Measurements from ENCODE around the gene GCC1.

GCC1 gene

DNA sequence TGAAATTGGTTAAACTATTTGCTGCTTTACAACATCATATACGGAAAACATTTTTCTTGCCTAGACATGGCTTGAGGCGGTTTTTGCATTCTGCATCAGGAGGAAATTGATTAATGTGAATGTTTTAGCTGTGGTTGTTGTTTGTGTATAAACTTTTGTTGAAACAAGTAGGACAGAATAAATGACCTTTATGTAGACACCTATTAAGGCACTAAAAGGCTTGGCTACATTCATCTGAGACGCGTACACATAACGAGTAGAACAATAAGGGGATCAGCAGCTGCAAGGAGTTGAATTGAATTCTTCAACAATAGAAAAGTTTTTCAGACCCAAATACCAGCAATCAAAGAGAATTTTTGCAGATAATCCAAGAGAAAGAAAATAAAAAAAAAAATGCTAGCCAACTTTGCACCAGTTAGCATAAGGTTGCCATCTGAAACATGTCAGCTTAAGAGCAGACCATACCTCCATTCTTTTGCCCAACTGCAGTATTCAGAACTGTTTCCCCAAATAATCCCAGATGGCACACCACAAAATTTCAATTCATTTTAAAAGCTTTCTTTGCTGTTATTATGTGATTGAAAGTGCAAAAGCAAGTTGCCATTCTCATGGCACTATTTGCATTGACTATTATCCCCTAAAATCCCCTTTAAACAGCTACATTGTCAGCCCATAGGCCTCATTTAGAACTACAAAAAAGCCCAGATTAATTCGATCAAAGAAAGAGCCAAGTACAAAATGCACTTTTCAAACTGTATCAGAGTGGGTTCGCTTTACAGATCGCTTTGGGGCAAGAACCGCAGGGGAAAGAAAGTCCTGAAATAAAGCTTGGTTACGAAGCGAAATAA lies 49.6 kb downstream of the GCC1 start:
- no peak for DNase-seq

DNA sequence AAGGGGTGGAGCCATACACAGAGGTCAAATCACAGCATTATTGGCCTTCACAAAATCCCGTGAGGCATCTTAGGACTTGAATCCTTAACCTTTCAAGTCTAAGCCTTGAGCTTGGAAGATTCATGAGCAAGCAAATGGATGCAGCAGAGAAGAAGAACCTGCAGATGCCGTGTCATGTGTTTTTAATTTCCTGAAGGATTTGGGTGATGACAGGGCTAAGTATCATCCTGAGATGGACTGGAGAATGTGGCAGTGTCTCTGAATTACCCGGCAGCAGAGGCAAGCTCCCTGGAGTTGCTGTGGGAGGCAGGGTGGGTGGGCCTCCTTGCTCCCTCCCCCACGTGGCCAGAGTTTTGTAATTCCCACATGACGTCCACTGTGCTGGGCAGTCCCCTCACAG lies 50.8 kb downstream of the GCC1 start:
- no peak for DNase-seq

DNA sequence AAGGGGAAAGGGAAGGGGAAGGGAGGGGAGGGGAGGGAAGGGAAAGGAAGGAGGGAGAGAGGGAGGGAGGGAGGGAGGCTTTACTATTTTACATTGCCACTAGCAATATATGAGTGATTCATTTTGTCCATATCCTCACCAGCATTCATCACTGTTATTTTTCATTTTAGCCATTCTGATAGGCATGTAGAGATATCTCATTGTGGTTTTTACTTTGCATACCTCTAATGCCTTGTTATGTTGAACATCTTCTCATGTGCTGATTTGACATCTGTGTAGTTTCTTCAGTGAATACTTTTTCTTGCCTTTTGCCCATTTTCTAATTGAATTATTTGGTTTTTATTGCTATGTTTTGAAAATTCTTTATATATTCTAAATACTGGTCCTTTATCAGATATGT lies 52.7 kb downstream of the GCC1 start:
- DNase-seq: no peak

DNA sequence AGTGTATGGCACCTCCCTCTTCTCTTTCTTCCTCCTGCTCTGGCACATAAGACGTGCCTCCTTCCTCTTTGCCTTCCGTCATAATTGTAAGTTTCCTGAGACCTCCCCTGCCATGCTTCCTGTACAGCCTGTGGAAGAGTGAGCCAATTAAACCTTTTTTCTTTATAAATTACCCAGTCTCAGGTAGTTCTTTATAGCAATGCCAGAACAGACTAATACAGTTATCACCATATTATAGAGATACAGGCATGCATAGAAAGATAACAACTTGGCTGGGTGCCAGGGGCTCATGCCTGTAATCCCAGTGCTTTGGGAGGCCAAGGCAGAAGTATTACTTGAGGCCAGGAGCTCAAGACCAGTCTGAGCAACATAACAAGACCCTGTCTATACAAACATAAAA lies 53.2 kb downstream of the GCC1 start:
- no peak for DNase-seq
